Endothelial cell of umbilical vein (primary cell): ENCODE measurements around the gene WNT7B. TPM values are rescaled to one million over a fixed set of nuclear protein-coding genes. Genes with fewer than 3 reads are reported as not detected.

ENCODE experiments used
- BruUV-seq: library from RNA; stranded (reverse); fragments of 400-500 nt; replicated peaks from 2 replicates; lab custom pipeline; 2021; lab: Mats Ljungman, UMichigan
- CTCF ChIA-PET: fragments of 300-600, 350-600 bp; sonication (Branson Sonifier 250); formaldehyde crosslinking; loops from one replicate; lab custom pipeline; 2021; ENCODE audit warnings: antibody characterized with exemption, inconsistent platforms; lab: Charles Lee
- POLR2A ChIA-PET: fragments of 300-600, 350-600 bp; sonication (Branson Sonifier 250); formaldehyde crosslinking; loops from one replicate; lab custom pipeline; 2021; ENCODE audit warnings: antibody characterized with exemption, inconsistent platforms; lab: Charles Lee
- DNase-seq: peaks from one replicate; pipeline ENCODE4 v3.0.0-alpha.2; 2011; ENCODE audit warnings: low read depth, low spot score
- FAIRE-seq: peaks from 2 replicates; lab custom pipeline; 2011; peaks lifted over from hg19 to GRCh38; lab: Jason Lieb, UNC
- H2AFZ ChIP-seq: 2 replicates; pipeline ENCODE4 v1.6.0; 2012; ENCODE audit warnings: low read depth, low read length, control low read depth, inconsistent platforms
- H3K27ac ChIP-seq: 2 replicates; pipeline ENCODE4 v1.5.1; 2011; ENCODE audit warnings: low read depth, mild to moderate bottlenecking, control low read depth, low read length, moderate library complexity; ENCODE audit not compliant: insufficient read depth
- H3K27me3 ChIP-seq, 2 experiments: 2 replicates each; pipeline versions ENCODE4 v1.6.0 to v1.6.1; 2011; ENCODE audit warnings: low read length in 2 of 2, mixed read lengths in 1 of 2; ENCODE audit not compliant: control insufficient read depth in 2 of 2, insufficient read depth in 2 of 2
- H3K36me3 ChIP-seq, 2 experiments: 2 replicates in 1 of 2; 3 replicates in 1 of 2; pipeline ENCODE4 v1.5.1; 2011; ENCODE audit warnings: low read length in 2 of 2, mild to moderate bottlenecking in 1 of 2, moderate library complexity in 1 of 2; ENCODE audit not compliant: control insufficient read depth in 2 of 2, insufficient read depth in 2 of 2; ENCODE audit errors: extremely low read depth in 1 of 2
- H3K4me1 ChIP-seq: 3 replicates; pipeline ENCODE4 v1.5.1; 2011; ENCODE audit warnings: mild to moderate bottlenecking, low read length; ENCODE audit not compliant: control insufficient read depth, insufficient read depth; ENCODE audit errors: extremely low read depth
- H3K4me2 ChIP-seq: 2 replicates; pipeline ENCODE4 v1.6.1; 2011; ENCODE audit warnings: low read length, control low read depth, mixed read lengths; ENCODE audit not compliant: insufficient read depth
- H3K4me3 ChIP-seq, 3 experiments: fragments of 200-600 bp in 1 of 3; sonication (generic), shearing (Covaris generic) in 1 of 3; replicated peaks in 1 of 3; 2 replicates each; pipeline ENCODE4 v1.5.1; 2011 to 2016; ENCODE audit warnings: control low read depth in 3 of 3, low read length in 3 of 3, mild to moderate bottlenecking in 2 of 3, inconsistent platforms in 1 of 3, low read depth in 1 of 3, moderate library complexity in 1 of 3; ENCODE audit not compliant: insufficient read depth in 1 of 3
- H3K79me2 ChIP-seq: 2 replicates; pipeline ENCODE4 v1.6.0; 2012; ENCODE audit warnings: low read length, inconsistent platforms; ENCODE audit not compliant: control insufficient read depth, insufficient read depth
- H3K9ac ChIP-seq: replicated peaks from 2 replicates; pipeline ENCODE3; 2011; ENCODE audit warnings: low read length, control low read depth; ENCODE audit not compliant: insufficient read depth; ENCODE audit errors: extremely low read depth
- H3K9me1 ChIP-seq: replicated peaks from 3 replicates; pipeline ENCODE4 v1.6.0; 2011; ENCODE audit warnings: mild to moderate bottlenecking, low read length; ENCODE audit not compliant: control insufficient read depth, insufficient read depth; ENCODE audit errors: extremely low read depth
- H3K9me3 ChIP-seq: replicated peaks from 2 replicates; pipeline ENCODE4 v1.5.1; 2012; ENCODE audit warnings: low read length, inconsistent platforms; ENCODE audit not compliant: control insufficient read depth, insufficient read depth
- H4K20me1 ChIP-seq: replicated peaks from 2 replicates; pipeline ENCODE3; 2011; ENCODE audit warnings: mild to moderate bottlenecking, low read length; ENCODE audit not compliant: control insufficient read depth, insufficient read depth; ENCODE audit errors: extremely low read depth
- CTCF ChIP-seq, 2 donors: IDR thresholded peaks; 1 replicate in 1 of 2; 2 replicates in 1 of 2; pipeline ENCODE4 v1.5.1; 2011; ENCODE audit warnings: low read length in 2 of 2, mild to moderate bottlenecking in 2 of 2, moderate library complexity in 2 of 2, control low read depth in 1 of 2, inconsistent platforms in 1 of 2, low read depth in 1 of 2; ENCODE audit not compliant: insufficient read depth in 1 of 2; ENCODE audit errors: extremely low read depth in 1 of 2
- EZH2 ChIP-seq: IDR thresholded peaks from 2 replicates; pipeline ENCODE4 v1.6.1; 2012; ENCODE audit warnings: borderline replicate concordance, low read depth, mild to moderate bottlenecking, moderate library complexity, low read length, inconsistent platforms; ENCODE audit not compliant: severe bottlenecking
- dilution Hi-C: fragments of 300-500 bp; cut with MboI; formaldehyde crosslinking; loops from one replicate; pipeline ENCODE4 v1.15.0; 2019; ENCODE audit warnings: low sequenced_read_pairs; ENCODE audit not compliant: extremely low pct_ligation_motif_present
- intact Hi-C: fragments of 100-400 bp; cut with micrococcal nuclease; formaldehyde crosslinking; loops from one replicate; pipeline ENCODE4 v1.10.0; 2022
- polyA plus RNA-seq, 4 experiments: library from polyadenylated mRNA; depleted of rRNA in 3 of 4; stranded (reverse) in 3 of 4; unstranded in 1 of 4; fragments of >200 nt; gene quantifications; 2 replicates each; pipeline versions ENCODE4 v1.2.1 to v1.2.3, GENCODE V29; 2011 to 2012; ENCODE audit warnings: missing spikeins in 1 of 4
- total RNA-seq: library from RNA; stranded (reverse); gene quantifications from 2 replicates; pipeline ENCODE4 v1.2.3, GENCODE V29; 2021
- TF ChIP-seq, protein P1 (sequence below): IDR thresholded peaks from 2 replicates; pipeline ENCODE4 v1.6.1; 2011; ENCODE audit not compliant: insufficient read depth, insufficient read length

The WNT7B gene
- total and polyA plus RNA-seq, 2 donors (not counting 3 experiments of a cell fraction or from before 2014, with no cell fraction given), result not detected

DNA sequence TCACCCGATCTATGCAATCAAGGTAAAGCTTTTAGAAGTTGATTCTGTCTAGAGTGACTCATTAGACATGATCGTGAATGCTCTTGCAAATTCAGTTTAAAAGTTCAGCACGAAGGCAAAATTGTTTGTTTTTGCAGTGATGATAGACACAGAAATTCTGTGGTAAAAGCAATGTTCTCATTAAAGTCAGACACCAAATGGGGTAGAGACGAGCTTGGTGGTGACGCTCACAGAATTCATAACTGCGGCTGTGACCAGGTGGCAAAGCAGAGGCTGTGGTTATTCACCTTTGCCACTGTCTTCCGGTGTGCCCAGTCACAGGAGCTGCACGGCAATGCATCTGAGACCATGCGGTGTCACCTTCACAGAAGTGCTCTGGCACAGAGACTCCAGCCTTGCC is 83.4 kb downstream of the WNT7B start:
- no peak for FAIRE-seq
- no peak for DNase-seq
- H3K9ac ChIP-seq, result no peak overlapping the region
- dilution Hi-C loops, result no loop called here
- H3K79me2 ChIP-seq, result no peaks in the 10 kb centered on the region
- ChIA-PET CTCF (interaction anchor here (1.0 to 2.1 kb wide), 2 partner anchors 30 to 35 kb away, joined by 3 to 9 read pairs; no protein-coding TSS in a partner anchor), POLR2A (no interaction called here)
- H2AFZ ChIP-seq, result no peak overlapping the region
- no TSS peak for BruUV-seq
- intact Hi-C loops, result no loop called here
- H3K9me1 ChIP-seq, result no peaks in the 10 kb centered on the region
- no peak overlapping the region for H3K27ac ChIP-seq
- H3K9me3 ChIP-seq, result no peaks in the 10 kb centered on the region
- no peak for TF ChIP-seq CTCF (IDR thresholded peaks at IDR 0.05; ENCODE audit: extremely low read depth in 1 of 2, insufficient read depth in 1 of 2, low read depth in 1 of 2, low read length in 2 of 2)
- TF ChIP-seq, protein P1, sequence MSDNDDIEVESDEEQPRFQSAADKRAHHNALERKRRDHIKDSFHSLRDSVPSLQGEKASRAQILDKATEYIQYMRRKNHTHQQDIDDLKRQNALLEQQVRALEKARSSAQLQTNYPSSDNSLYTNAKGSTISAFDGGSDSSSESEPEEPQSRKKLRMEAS, result no peak
- no peaks in the 10 kb centered on the region for H4K20me1 ChIP-seq
- no peak overlapping the region for H3K4me3 ChIP-seq
- no peaks in the 10 kb centered on the region for H3K36me3 ChIP-seq
- H3K27me3 ChIP-seq, result peaks cover 2 to 5% of the 10 kb centered on the region in 2 experiments
- no peak overlapping the region for H3K4me2 ChIP-seq
- H3K4me1 ChIP-seq, result no peaks in the 10 kb centered on the region

- DNase-seq (no peak), FAIRE-seq (no peak)
- no peak overlapping the region for H3K4me2 ChIP-seq
- dilution Hi-C loops, result no loop called here
- H4K20me1 ChIP-seq, result no peaks in the 10 kb centered on the region
- H3K79me2 ChIP-seq, result no peaks in the 10 kb centered on the region
- H3K9me1 ChIP-seq, result no peaks in the 10 kb centered on the region
- intact Hi-C loops, result no loop called here
- no peak overlapping the region for H3K27ac ChIP-seq
- TF ChIP-seq EZH2 (no peak), CTCF (IDR thresholded peaks at IDR 0.05; ENCODE audit: extremely low read depth in 1 of 2, insufficient read depth in 1 of 2, low read depth in 1 of 2, low read length in 2 of 2) (no peak)
- peaks cover under 1 to 5% of the 10 kb centered on the region in 2 experiments for H3K27me3 ChIP-seq
- ChIA-PET CTCF (interaction anchor here (2.1 kb wide), 1 partner anchor 29 kb away, joined by 9 read pairs; no protein-coding TSS in a partner anchor), POLR2A (no interaction called here)
- no peaks in the 10 kb centered on the region for H3K9me3 ChIP-seq
- H3K4me1 ChIP-seq, result no peaks in the 10 kb centered on the region
- H3K36me3 ChIP-seq, result no peaks in the 10 kb centered on the region
- H3K4me3 ChIP-seq, result no peak overlapping the region
- H2AFZ ChIP-seq, result no peak overlapping the region
- no peak overlapping the region for H3K9ac ChIP-seq
- BruUV-seq, result no TSS peak
Observed at GRCh38 chr22:45892681-45893461, 84.1 kb downstream of the WNT7B start.
